ENCODE data around the gene ZNF878.
A peak's percentile ranks its signal among the peaks of the same experiment; 100 is the strongest.

GRCh38 chr19:12064590-12065538 lies 12.1 kb upstream of the ZNF878 start, which contains the start of gene ZNF844:
- TF ChIP-seq EP300 (IDR thresholded peaks at IDR 0.05) (peak in 1 of 4 donors; percentile 72), POLR2AphosphoS5 (IDR thresholded peaks at IDR 0.05) (peak; percentile 94 to 98 (median 98))
